Putamen (tissue), 1 donor: ENCODE measurements around the gene EMID1.

ENCODE experiments used
- DNase-seq: peaks from one replicate; pipeline ENCODE4 v3.0.0-alpha.2; 2016; ENCODE audit warnings: low spot score

The EMID1 gene

DNA sequence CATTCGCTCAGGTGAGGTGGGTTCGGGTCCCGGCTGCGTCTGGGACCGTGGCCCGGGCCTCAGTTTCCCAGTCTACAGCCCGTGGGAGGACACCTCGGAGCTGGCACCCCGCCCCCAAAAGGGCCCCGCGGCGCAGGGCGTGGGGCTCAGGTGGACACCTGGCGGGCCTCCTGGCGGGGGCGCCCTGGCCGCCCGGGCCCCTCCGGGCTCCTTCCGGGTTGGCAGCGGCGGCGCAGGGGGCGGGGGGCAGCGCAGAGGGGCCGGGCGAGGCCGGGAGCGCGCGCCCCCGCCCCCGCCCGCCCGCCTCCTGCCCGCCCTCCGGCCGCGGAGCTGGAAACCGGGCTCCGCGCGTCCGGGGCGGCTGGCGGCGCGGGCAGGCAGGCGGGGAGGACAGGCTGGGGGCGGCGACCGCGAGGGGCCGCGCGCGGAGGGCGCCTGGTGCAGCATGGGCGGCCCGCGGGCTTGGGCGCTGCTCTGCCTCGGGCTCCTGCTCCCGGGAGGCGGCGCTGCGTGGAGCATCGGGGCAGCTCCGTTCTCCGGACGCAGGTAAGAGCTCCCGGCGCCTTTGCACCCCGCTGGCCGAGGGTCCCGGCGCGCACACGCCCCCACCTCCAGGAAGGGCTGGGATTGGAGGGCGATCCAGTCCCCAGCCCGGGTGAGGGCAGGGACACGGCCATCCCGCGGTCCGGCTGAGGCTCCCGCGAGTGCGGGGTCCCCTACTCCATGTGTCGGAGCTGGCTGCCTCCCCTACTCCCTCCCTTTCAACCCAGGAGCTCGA is at the start of gene EMID1:
TSS of gene EMID1 (plus strand) at position 303 of the 778 bp plus-strand sequence. CDS start at position 446, 143 bp downstream.
- no peak for DNase-seq

DNA sequence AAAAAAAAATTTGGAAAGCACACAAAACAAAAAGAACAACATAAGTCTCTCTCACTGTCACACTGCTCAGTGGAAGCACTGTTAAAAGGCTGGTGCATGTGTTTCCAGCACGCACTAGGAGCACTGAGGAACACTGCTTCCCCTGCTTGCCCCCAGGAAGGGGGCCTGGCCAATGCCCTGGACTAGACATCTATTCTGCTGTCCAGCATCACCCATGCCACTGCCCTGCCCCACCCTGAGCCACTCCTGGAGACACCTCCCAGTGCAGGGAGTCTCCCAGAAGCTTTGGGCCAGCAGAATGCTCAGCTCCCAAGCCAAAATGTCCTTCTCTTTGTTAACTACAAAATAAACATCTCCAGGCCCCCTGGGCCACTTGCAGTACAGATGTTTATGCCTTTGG is 49.7 kb upstream of the EMID1 start:
- DNase-seq, result no peak

DNA sequence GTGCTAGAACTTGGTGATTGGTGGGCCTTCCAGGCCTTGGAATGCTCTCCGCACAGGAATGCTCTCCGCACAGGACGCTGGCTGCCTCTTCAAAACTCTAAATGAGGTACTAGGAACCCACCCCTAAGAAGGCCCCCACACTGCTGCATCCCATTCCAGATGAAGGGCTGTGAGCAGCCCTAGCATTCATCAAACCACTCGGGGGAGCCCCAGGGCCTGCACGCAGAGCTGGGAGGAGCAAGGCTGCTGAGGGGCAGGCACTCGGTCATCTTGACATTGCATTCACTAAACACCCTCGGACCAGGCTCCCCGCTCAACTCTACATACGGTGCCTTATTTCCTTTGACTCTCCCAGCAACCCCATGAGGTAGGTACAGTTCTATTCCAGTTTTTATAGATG is 49.2 kb upstream of the EMID1 start:
- no peak for DNase-seq

DNA sequence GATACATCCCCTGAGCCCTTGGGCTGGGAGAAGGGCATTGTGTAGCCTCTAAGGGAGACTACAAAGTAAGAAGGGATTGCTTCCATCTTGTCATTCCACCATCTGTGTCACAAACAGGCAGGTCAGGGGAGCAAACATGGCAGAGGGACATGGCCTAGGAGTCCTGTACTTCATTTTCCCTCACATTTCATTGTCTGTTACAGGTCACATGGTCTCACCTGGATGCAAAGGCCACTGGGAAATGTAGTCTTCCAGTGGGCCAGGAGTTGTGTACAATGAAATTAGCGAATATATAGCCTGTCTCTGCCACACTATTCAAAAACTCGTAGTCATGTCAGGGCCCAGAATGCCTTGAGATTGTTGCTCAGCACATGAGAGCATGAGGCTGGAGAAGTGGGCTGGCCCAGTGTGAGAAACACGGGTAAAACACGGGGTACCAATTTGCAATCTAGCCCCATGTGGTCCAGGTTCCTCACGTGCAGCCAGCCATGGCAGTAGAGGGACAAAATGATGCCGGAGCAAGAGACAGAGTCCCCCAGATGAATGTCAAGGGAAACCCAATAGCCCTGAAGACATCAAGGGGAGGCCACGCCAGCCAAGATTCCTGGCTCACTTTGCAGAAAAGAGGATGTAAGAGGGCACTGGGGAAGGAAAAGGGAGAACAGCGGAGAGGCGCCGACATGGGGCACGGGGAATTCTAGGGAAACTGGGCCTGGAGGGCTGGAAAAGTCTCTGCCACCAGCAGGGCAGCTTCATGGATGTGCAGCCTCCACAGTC is 47.7 kb upstream of the EMID1 start:
- no peak for DNase-seq

DNA sequence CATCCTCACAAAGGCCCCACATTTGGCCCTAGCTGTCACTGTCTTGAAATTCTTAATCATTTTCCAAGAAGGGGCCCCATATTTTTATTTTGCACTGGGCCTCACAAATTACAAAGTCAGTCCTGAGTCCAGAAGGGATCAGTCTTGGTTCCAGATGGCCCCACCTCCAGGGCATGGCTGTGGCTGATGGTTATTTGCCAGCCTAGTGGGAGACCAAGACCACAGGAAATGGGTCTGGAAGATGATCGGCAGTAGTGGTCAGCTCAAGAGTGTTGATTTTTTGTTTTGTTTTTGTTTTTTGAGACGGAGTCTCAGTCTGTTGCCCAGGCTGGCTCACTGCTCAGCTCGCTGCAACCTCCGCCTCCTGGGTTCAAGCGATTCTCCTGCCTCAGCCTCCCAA is 47.1 kb upstream of the EMID1 start:
- no peak for DNase-seq

DNA sequence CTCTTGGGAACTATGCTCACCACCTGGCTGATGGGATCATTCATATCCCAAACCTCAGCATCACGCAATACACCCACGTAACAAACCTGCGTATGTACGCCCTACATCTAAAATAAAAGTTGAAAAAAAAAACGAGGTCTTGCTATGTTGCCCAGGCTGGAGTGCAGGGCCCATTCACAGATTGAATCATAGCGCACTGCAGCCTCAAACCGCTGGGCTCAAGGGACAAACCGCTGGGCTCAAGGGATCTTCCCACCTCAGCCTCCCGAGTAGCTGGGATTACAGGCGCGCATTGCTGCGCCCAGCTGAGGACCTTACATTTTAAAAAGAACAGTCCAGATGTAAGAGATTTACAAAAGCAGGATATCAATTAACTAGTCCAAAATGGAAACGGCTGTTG is 41.9 kb upstream of the EMID1 start:
- DNase-seq, result no peak

DNA sequence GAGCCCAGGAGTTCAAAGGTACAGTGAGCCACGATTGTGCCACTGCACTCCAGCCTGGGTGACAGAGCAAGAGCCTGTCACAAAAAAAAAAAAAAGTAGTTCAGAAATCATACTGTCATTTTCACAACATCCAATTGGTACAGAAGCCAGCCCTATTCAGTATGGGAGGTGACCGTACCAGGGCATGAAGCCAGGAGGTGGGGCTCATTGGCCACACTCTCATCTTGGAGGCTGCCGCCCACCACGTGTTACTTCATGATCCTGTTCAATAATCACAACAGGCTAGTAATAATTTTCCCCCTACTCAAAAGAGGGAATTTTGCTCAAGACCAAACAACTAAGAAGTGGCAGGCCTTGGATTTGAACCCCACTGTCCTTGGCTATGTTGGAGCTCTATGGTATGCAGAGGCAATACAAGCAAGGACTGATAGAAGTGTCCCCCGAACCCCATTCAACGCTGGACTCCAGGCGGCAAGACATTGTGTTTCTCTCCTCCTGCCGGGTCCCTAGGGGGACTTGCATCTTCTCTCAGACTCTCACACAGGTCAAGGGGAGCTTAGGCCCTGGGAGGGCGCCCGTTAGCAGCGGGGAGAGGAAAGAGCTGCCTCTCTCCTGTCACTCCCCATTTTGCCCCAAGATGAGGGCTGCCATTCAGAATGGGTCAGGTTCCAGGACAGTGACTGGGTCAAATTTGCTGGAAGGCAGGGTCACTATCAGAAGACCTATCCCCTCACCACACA is 40.2 kb upstream of the EMID1 start:
- no peak for DNase-seq

DNA sequence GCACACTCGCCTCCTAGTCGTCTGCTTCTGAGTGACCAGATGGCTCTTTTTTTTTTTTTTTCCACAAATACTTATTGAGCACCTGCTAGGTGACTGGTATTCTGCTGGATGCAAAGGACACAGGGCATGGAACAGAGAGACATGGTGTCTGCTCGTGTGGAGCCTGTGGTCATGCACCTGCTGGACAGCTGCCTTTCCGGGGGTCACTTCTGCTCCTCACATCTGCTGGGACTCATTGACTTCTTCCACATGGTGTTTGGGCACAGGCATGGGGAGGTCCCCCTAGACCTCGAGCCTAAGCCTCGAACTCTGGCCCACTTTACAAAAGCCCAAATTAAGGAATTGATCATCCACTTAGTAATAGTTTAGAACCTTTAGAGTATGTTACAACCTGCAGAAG is 39.5 kb upstream of the EMID1 start:
- DNase-seq, result no peak

DNA sequence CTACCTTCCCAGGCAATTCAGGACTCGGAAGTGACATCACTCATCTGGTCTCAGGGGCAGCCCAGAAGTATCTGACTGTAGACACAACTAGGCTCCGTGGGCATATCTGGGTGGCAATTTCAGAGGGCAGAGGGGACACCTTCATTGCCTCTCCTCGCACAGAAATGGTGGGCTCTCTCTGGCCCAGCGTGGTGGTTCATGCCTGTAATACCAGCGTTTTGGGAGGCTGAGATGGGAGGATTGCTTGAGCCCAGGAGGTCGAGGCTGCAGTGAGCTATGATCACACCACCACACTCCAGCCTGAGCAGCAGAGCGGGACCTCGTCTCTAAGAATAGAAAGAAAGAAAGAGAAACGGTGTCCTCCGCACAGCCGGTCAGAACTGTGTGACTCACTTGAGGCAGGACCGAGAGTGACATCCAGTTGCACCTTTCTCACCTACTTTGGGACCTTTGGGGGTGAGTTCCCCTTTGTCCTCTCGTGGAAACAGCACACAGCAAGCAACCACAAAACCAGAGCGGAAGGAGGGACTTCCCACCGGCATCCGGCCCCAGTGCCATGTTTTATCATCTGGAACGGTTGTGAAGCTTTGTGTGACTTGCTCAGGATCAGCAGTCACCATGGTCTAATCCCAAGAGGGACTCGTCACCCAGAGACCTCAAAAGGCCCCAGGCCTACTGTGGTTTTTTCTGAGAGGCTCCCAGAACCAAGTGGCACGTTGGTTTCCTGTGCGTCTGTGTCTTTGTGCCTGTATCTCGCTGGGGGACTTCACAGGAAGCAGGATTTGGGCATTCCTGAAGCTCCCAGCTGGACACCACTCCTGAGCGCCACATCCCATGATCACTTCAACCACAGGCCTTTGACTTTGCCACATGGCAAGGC is 38.4 kb upstream of the EMID1 start:
- no peak for DNase-seq

DNA sequence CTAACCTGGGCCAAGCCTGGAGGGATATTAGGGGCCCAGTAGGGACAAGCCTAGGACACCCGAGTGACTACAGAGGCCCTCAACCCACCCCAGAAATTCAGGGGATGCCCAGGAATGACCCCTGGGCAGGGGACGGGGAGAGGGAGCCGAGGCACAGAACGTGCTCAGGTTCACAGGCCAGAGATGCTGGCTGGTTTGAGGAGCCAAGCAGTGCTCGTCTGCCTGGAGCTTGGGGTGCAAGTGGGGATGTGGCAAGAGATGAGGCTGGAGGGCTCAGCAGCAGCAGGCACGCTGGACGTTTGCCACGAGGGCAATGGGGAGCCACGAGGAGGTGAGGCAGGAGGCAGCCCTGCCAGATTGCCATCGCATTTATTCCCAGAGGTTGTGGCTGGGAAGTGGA is 34.0 kb upstream of the EMID1 start:
- DNase-seq, result no peak

DNA sequence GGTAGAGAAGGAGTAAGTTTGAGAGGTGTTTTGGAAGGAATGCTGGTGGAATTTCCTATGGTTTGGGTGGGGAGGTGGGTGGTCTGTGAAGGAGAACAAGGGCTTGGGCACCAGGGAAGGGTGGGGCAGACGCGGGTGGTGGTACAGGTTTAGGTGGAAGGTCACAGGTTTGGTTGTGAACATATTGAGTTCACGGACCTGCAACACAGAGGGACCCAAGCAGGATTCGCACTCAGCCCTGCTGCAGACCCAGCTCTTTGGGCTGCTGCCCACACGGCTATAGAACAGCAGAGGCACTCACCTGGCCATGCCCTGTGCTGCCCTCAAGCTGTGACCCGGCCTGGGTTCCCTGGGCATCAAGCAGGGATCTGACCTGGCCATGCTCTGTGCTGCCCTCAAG is 33.5 kb upstream of the EMID1 start:
- no peak for DNase-seq

DNA sequence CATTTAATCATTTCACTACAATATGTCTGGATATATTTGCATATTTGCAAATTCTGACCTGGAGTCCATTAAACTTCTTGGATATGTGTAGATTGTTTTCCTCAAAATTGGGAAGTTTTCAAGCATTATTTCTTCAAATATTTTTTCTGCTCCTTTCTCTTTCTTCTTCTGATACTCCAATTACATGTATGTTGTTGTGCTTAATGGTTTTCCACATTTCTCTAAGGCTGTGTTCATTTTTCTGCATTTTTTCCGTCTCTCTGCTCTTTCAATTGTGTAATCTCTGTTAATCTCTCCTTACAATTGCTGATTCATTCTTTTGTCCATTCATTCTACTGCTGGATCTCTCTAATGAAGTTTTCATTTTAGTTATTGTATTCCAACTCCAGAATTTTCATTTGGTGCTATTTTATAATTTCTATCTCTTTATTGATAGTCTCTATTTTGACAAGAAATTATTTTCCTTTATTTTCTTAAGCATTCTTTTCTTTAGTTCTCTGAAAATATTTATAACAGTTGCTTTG is 30.3 kb upstream of the EMID1 start:
- DNase-seq, result no peak

DNA sequence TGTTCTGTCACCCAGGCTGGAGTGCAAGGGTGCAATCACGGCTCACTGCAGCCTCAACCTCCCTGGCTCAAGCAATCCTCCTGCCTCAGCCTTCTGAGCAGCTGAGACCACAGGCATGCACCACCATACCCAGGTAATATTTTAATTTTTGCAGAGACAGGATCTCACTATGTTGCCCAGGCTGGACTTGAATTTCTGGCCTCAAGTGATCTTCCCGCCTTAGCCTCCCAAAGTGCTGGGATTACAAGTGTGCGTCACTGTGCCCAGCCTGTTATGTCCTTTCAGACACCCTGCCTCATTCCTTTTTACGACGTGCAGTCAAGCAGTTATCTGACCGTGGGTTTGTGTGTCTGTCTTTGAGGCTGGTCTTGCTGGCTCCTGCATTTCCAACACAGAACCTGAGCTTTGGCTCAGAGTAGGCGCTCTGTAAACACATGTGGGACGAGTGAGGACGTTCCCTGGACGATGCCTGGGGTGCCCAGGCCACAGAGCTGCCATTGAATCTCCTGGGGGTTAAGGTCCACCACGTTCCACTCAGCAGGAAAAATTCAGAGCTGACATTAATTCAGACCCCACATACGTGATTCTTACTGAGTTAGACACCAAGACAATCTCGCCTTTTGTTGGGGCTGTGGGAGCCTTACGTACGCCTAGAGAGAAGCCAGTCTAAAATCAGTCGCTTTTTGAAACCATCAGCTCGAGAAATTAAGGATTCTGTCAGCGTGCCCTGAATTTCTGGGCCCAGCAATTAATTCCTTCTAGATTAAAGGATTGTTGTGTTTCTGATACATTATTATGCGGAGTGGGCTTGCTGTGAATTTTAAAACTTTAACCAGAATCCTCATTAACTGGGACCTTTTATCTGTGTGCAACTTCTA is 21.5 kb upstream of the EMID1 start:
- DNase-seq, result peak; percentile 27

DNA sequence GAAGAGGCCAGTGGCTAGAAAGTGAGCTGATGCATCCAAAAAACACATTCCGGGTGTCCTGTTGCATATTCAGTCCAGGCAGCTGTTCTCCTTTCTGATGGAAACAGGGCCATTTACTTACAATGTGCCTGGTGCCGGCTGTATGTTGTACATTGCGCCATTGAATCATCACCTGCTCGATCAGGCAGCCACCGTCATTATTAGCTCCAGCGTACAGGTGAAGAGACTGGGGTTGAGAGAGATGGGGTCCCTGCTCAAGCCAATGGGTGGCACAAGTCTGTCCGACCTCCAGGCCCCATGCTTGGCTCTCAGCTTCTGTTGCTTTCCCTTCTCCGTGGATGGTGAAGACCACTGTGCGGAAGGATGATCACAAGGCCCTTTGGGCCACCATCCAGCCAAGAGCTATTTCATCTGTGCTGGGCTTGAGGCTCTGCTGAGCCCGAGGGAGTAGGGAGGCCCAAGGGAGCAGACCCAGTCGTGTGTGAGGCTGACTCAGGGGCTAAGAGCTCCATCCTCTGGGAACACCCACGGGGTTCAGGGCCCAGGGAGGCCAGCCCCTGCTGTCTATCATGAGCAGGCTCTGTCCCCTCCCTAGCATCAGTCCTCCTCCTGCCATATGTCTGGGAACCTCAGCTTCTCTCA is 20.7 kb upstream of the EMID1 start:
- no peak for DNase-seq

DNA sequence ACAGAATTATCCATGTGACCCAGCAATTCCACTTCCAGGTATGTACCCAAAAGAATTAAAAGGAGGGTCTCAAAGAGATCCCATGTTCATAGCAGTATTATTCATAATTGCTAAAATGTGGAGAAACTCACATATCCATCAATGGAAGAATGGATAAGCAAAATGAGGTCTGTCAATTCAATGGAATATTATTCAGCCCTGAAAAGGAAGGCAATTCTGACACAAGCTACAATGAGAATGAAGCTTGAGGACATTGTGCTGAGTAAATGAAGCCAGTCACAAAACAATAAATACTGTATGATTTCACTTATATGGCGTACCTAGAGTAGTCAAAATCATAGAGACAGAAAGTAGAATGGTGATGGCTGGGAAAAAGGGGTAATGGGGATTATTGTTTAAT is 19.4 kb upstream of the EMID1 start:
- no peak for DNase-seq

DNA sequence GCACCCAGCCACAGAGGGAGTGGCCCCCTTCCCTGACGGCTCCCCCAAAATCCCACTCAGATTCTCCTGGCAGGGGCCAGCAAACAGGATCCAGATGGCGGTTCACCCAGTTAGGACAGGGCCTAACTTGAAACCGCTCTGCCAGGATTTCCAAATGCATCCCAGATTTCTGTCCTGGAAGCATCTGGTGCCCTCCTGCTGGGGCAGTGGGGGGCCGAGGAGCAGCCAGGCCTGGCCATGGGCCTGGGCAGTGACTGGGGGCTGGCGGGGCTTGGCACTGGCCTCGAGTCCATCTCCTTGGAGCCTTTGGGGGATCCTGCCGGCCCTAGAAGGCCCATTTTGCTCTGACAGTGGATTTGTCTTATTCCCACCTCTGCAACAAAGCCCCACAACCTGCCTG is 17.9 kb upstream of the EMID1 start:
- no peak for DNase-seq

DNA sequence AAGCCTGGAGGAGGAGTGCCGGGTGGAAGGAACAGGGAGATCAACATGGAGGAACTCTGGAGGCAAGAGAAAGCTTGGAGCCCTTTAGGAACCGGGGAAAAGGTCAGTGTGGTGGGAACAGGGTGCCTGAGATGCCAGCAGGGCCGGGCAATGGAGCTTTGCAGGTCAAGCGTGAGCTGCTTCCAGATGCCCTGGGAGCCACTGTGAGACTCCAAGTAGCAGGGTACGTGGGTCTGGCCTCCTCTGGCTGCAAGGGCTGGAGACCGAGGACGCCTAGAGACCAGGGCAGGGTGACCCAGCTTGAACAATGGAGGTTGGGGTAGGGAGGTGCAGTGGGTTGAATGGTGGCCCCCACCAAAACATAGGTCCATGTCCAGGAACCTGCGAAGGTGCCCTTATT is 15.6 kb upstream of the EMID1 start:
- DNase-seq, result no peak

DNA sequence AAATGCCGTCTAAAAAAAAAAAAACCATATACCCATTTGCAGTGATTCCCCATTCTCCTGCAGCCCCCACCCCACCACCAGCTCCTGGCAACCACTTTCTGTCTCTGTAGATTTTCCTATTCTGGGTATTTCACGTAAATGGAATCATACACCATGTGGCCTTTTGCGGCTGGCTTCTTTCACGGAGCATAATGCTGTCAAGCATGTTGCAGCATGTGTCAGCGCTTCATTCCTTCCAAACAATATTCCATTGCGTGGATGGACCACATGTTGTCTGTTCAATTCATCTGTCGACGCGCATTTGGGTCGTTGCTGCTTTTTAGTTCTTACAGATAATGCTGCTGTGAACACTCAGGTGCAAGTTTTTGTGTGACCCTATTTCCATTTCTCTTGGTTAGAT is 14.8 kb upstream of the EMID1 start:
- no peak for DNase-seq

DNA sequence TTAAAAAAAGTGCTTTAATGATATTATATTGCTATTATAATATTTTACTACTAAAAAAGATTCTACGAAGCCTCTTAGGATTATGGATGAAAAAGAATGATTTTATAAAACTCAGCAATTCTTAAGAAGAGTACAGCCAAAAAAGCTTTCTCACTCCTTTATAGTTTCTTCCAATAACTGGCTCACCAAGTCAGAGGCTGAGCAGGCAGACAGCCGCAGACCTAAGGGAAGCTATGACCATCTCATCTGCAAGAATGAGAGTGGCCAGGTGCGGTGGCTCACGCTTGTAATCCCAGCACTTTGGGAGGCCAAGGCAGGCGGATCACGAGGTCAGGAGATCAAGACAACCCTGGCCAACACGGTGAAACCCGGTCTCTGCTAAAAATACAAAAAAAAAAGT is 12.7 kb upstream of the EMID1 start:
- DNase-seq, result no peak

DNA sequence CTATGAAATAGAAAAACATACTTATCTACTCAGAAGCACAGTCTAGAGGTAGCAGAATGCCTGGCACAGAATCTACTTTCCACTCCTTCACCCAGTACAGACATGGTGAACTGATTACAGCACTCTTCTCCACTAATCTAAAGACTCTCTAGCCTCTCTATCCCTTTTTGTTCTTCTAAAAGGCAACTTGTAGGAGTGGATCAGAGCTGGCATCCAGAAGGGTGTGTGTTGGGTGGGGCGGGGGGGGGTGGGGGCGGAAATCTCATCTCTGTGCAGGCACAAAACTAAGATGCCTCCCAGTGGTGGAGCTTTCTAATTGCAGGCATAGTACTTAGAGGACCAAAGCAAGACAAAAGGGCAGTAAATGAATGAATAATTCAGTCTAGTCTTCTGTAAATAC is 11.5 kb upstream of the EMID1 start:
- DNase-seq, result no peak
